Stomach (tissue), 4 donors: Measurements from ENCODE around the gene TBCD.

Experiments used
- CTCF ChIP-seq, 7 experiments: fragments of 450-650 bp in 4 of 7; fragments of 200-600 bp in 3 of 7; sonication (generic) in 3 of 7; IDR thresholded peaks; one replicate each; pipeline ENCODE4 v1.5.1; 2016 to 2019; ENCODE audit warnings: antibody characterized with exemption in 7 of 7, control low read depth in 2 of 7, mild to moderate bottlenecking in 1 of 7
- EP300 ChIP-seq: sonication (generic); formaldehyde crosslinking; IDR thresholded peaks from one replicate; pipeline ENCODE4 v1.6.1; 2017; ENCODE audit warnings: antibody characterized with exemption
- POLR2AphosphoS5 ChIP-seq, 3 donors: sonication (generic); formaldehyde crosslinking; IDR thresholded peaks; one replicate each; pipeline ENCODE4 v1.6.1; 2016; ENCODE audit warnings: antibody characterized with exemption in 3 of 3

DNA sequence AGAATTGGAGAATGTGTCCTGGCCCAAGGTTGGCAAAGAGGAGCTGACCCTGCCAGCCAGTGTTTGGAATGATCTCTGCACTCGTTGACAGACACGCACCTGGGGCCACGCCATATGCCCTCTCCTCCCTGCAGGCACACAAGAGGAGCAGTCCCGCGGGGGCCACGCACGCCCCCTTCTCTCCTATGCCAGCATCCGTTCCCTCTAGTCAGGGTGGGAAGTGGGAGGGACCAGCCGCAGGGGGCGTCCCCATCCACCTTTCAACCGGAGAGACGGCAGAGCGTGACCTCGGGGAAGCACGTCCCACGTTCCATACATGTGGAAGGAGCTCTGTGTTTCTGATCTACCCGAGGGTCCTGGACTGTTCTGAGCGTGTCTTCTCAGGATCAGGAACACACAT lies 174.9 kb downstream of the TBCD start:
- TF ChIP-seq CTCF (IDR thresholded peaks at IDR 0.05) (no peak), EP300 (no peak), POLR2AphosphoS5 (IDR thresholded peaks at IDR 0.05) (no peak)
